Measurements from ENCODE around the gene GAMT.
"Not testable (repeated sequence)": the region's sequence is repeated elsewhere in the genome, so short reads cannot be mapped to it uniquely, and the experiment has no call there.

GAMT gene

GRCh38 chr19:1420085-1420484 is 18.7 kb upstream of the GAMT start:
- peaks cover 93% of the 10 kb centered on the region for H3K36me3 Mint-ChIP-seq (ENCODE audit: insufficient read depth)
- not testable (repeated sequence) for ATAC-seq (replicated peaks); H3K4me3 Mint-ChIP-seq; H3K27me3 Mint-ChIP-seq; H3K27ac Mint-ChIP-seq; H3K9me3 Mint-ChIP-seq; DNase-seq
- peaks cover 22 to 24% of the 10 kb centered on the region in 2 donors for H3K4me1 Mint-ChIP-seq (ENCODE audit: low read depth in 2 of 2)

DNA sequence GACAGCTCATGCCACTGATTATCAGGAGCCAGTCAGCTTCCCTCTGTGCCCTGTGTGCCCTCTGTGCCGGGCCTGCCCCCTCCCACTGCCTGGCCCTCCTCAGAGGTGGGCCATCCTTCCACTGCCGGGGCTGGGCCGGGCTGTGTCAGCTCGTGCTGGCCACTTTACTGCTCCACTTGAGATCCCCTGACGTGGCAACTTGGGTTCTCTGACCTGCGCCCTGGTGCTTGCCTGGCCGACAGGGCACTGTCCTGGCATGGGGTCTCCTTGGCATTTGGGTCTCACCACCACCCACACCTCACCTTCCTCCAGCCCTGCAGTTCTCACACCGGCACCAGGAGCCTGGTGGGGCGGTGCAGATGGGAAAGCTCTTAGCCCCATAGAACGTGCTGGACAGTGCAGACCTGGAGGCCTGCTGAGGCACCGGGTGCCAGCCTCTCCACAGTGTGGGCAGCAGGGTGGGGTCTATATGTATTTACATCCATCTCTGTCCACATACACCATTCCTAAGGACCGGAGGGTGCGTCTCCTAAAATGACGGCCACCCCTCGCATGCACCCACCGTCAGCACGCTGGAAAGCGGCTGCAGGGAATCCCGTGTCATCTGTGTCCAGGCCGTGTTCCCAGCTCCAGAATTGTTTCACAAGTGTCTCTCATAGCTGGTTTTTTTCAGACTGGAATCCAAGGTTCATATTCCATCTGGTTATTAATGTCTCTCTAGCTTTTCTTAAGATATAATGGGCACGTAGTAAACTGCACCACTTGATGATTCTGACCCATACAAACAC is 17.8 kb upstream of the GAMT start:
- H3K27ac Mint-ChIP-seq = peak overlapping the region; percentile 53 to 64
- ATAC-seq (replicated peaks) (no peak), DNase-seq (no peak)
- H3K27me3 Mint-ChIP-seq = no peaks in the 10 kb centered on the region
- peaks cover 27 to 29% of the 10 kb centered on the region in 2 donors for H3K4me1 Mint-ChIP-seq (ENCODE audit: low read depth in 2 of 2)
- H3K4me3 Mint-ChIP-seq = peak overlapping the region in 1 of 2 donors; percentile 10
- H3K9me3 Mint-ChIP-seq = no peaks in the 10 kb centered on the region
- H3K36me3 Mint-ChIP-seq (ENCODE audit: insufficient read depth) = peaks cover 90% of the 10 kb centered on the region

DNA sequence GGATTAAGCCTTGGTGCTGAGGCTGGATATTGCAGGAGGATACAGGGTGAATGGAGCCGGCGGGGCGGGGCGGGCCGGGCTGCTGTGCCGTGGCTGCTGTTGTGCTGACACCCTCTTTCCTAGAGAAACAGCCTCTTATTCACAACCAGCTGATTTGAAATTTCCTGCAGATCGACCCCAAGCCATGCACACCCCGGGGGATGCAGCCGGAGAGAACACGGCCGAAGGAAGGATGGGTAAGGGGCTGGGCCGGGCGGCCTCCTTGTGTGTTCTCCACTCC is 17.1 kb upstream of the GAMT start:
- ATAC-seq (replicated peaks) = no peak
- H3K36me3 Mint-ChIP-seq (ENCODE audit: insufficient read depth) = peaks cover 85% of the 10 kb centered on the region

GRCh38 chr19:1417681-1418495 is 16.5 kb upstream of the GAMT start:
- H3K9me3 Mint-ChIP-seq = no peaks in the 10 kb centered on the region
- peak overlapping the region in 1 of 2 donors; percentile 53 for H3K27ac Mint-ChIP-seq
- no peaks in the 10 kb centered on the region for H3K27me3 Mint-ChIP-seq
- peaks cover 85% of the 10 kb centered on the region for H3K36me3 Mint-ChIP-seq (ENCODE audit: insufficient read depth)
- H3K4me3 Mint-ChIP-seq = peak overlapping the region; percentile 12 to 45
- DNase-seq (no peak), ATAC-seq (replicated peaks) (no peak)
- peaks cover 33 to 34% of the 10 kb centered on the region in 2 donors for H3K4me1 Mint-ChIP-seq (ENCODE audit: low read depth in 2 of 2)

More for the DNA sequence above, 17.1 kb upstream of the GAMT start:
- Mint-ChIP-seq H3K9me3 (no peaks in the 10 kb centered on the region), H3K4me3 (no peak overlapping the region), H3K27me3 (no peaks in the 10 kb centered on the region), H3K4me1 (ENCODE audit: low read depth in 2 of 2) (peaks cover 29 to 31% of the 10 kb centered on the region in 2 donors), H3K27ac (peak overlapping the region in 1 of 2 donors; percentile 53)
- DNase-seq = no peak

DNA sequence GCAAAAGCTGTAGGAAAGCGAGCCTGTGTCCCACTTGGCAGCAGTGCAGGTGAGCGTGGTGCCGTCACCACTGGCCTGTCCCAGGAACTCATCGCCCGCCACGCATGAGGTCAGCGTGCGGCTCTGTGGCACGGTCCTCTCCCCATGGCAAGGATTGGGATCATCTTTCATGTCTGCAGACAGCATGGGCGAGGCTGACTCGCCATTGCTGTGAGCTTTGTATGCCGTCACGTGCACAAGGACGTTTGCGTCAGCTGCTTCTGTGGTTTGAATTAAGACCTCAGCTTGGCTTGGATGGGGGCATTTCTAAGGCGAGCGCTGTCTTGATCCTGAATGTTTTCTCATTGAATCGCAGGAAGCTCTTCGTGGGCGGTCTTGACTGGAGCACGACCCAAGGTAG is 15.8 kb upstream of the GAMT start:
- no peak for ATAC-seq (replicated peaks)
- Mint-ChIP-seq H3K4me1 (ENCODE audit: low read depth in 2 of 2) (peaks cover 35 to 39% of the 10 kb centered on the region in 2 donors), H3K36me3 (ENCODE audit: insufficient read depth) (peaks cover 80% of the 10 kb centered on the region), H3K27ac (peak overlapping the region in 1 of 2 donors; percentile 32), H3K4me3 (peak overlapping the region; percentile 12 to 45), H3K9me3 (no peaks in the 10 kb centered on the region), H3K27me3 (no peaks in the 10 kb centered on the region)
- DNase-seq = no peak

- no peaks in the 10 kb centered on the region for H3K27me3 Mint-ChIP-seq
- ATAC-seq (replicated peaks) (no peak), DNase-seq (no peak)
- H3K4me3 Mint-ChIP-seq = peak overlapping the region; percentile 59 to 74
- peaks cover 44 to 49% of the 10 kb centered on the region in 2 donors for H3K4me1 Mint-ChIP-seq (ENCODE audit: low read depth in 2 of 2)
- no peaks in the 10 kb centered on the region for H3K9me3 Mint-ChIP-seq
- H3K36me3 Mint-ChIP-seq (ENCODE audit: insufficient read depth) = peaks cover 81% of the 10 kb centered on the region
- H3K27ac Mint-ChIP-seq = peak overlapping the region; percentile 79 to 88
Observed at GRCh38 chr19:1416014-1416841, 14.9 kb upstream of the GAMT start.

DNA sequence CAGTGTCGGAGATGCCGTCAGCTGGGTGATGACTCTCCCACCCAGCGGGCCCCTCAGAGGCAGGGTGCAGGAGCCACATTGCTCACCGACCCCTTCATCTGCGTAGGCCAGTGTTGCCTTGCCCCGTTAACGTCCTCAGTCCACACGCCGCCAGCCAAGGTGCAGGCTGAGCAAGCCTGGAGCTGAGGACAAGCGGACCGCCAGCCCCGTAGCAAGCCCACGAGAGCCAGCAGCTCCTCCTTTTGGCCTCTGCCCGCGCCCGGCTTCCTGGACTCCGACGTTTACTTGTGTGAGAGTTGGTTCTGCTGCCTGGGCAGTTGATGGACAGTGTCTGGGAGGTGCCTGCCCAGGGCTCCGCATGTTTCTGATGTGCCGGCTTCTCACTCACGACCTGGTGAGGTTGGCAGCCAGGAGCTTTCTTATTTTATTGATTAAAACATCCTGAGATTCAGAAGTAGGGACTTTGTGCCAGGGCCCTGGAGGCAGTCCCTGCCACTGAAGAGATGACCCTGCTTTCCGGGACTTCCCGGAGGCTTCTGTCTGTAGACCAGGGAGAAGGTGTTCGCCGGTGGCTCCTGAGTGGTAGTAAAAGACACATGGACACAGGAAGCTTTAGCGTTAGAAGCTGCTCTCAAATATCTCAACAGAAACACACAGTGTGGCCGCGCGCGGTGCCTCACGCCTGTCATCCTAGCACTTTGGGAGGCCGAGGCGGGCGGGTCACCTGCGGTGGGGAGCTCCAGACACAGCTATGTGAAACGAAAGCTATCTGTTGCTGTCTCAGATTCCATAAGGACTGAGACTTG is 11.9 kb upstream of the GAMT start:
- Mint-ChIP-seq H3K27ac (peak overlapping the region in 1 of 2 donors; percentile 88), H3K4me3 (peak overlapping the region; percentile 54 to 98), H3K27me3 (no peaks in the 10 kb centered on the region), H3K4me1 (ENCODE audit: low read depth in 2 of 2) (peaks cover 69 to 74% of the 10 kb centered on the region in 2 donors), H3K36me3 (ENCODE audit: insufficient read depth) (peaks cover 76% of the 10 kb centered on the region), H3K9me3 (no peaks in the 10 kb centered on the region)
- ATAC-seq (replicated peaks) (no peak), DNase-seq (no peak)

- peak overlapping the region; percentile 91 to 98 for H3K4me3 Mint-ChIP-seq
Observed at GRCh38 chr19:1412323-1412923, 11.1 kb upstream of the GAMT start.

GRCh38 chr19:1411255-1412191 is 10.2 kb upstream of the GAMT start:
- Mint-ChIP-seq H3K27ac (peak overlapping the region; percentile 89 to 96), H3K9me3 (no peaks in the 10 kb centered on the region), H3K27me3 (no peaks in the 10 kb centered on the region), H3K4me3 (peak overlapping the region; percentile 91 to 98), H3K36me3 (ENCODE audit: insufficient read depth) (peaks cover 72% of the 10 kb centered on the region), H3K4me1 (ENCODE audit: low read depth in 2 of 2) (peaks cover 60 to 69% of the 10 kb centered on the region in 2 donors)
- ATAC-seq (replicated peaks) (peak; percentile 35), DNase-seq (peak; percentile 46 to 67 (median 67))

More at GRCh38 chr19:1412323-1412923, 11.1 kb upstream of the GAMT start:
- no peaks in the 10 kb centered on the region for H3K27me3 Mint-ChIP-seq
- no peaks in the 10 kb centered on the region for H3K9me3 Mint-ChIP-seq
- peak overlapping the region; percentile 89 to 94 for H3K27ac Mint-ChIP-seq
- peaks cover 72% of the 10 kb centered on the region for H3K36me3 Mint-ChIP-seq (ENCODE audit: insufficient read depth)
- peaks cover 64 to 72% of the 10 kb centered on the region in 2 donors for H3K4me1 Mint-ChIP-seq (ENCODE audit: low read depth in 2 of 2)
- DNase-seq (no peak), ATAC-seq (replicated peaks) (no peak)

- Mint-ChIP-seq H3K27me3 (no peaks in the 10 kb centered on the region), H3K27ac (peak overlapping the region; percentile 89 to 96), H3K4me1 (ENCODE audit: low read depth in 2 of 2) (peaks cover 56 to 67% of the 10 kb centered on the region in 2 donors), H3K4me3 (peak overlapping the region; percentile 91 to 98), H3K36me3 (ENCODE audit: insufficient read depth) (peaks cover 68% of the 10 kb centered on the region), H3K9me3 (no peaks in the 10 kb centered on the region)
- DNase-seq (no peak), ATAC-seq (replicated peaks) (no peak)
Observed at GRCh38 chr19:1410789-1411188, 9.4 kb upstream of the GAMT start.

DNA sequence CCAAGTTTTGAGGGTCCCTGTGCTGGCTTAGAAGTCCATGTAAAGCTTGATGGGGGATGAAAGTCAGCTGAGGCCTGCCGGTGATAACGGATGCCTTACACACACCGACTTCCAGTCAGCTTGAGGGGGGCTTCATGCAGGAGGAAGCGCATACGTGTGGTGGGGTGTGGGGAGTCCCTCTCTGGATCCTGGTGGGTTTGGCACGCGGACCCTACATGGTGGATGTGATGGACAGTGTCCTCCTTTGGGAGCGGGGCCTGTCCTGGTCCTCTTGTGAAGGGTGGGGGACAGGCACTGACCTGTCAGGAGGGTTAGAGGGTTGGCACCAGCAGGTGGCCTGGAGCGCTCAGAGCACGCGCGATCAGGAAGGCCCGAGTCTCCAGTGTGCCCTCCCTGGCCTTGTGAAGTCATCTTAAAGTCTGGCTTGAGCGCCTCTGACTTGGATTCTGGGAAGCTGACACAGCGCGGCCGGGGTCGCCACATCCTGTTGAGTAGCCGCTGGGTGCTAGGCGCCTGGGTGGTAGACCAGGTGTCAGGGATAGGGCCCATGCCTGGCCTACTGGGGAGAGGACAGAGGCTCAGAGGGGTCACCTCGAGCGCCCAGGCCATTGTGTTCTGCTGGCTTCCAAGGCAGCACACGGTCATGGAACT is 8.9 kb upstream of the GAMT start:
- Mint-ChIP-seq H3K9me3 (no peaks in the 10 kb centered on the region), H3K27ac (peak overlapping the region; percentile 89 to 96), H3K27me3 (no peaks in the 10 kb centered on the region), H3K4me1 (ENCODE audit: low read depth in 2 of 2) (peaks cover 52 to 62% of the 10 kb centered on the region in 2 donors), H3K4me3 (peak overlapping the region; percentile 91 to 98), H3K36me3 (ENCODE audit: insufficient read depth) (peaks cover 63% of the 10 kb centered on the region)
- DNase-seq (no peak), ATAC-seq (replicated peaks) (no peak)
